Right forelimb (tissue), 1 donor: ENCODE measurements around the gene ANKRD11.
A peak's percentile ranks its signal among the peaks of the same experiment; 100 is the strongest.
"Not testable (repeated sequence)": the region's sequence is repeated elsewhere in the genome, so short reads cannot be mapped to it uniquely, and the experiment has no call there.

Source experiments
- DNase-seq: peaks from one replicate; pipeline ENCODE4 v3.0.0-alpha.2; 2018

The ANKRD11 gene

GRCh38 chr16:89248196-89248982 is 242.0 kb downstream of the ANKRD11 start:
- DNase-seq = no peak

DNA sequence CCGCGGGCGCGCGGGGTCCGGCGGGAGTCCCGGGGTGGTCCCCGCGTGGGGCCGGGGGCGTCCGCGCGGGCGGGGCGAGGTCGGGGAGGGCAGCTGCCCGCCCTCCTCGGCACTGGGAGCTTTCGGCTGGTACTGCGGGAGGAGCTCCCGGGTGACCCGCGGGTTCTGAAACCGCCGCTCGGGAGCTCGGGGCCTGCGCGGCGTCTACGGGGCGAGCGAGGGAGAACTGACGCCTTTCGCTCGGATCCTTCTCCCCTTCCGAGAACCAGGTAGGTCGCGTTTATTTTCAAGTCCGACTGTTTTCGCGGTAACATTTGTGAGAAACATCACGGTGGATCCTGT is 242.7 kb downstream of the ANKRD11 start:
- not testable (repeated sequence) for DNase-seq

DNA sequence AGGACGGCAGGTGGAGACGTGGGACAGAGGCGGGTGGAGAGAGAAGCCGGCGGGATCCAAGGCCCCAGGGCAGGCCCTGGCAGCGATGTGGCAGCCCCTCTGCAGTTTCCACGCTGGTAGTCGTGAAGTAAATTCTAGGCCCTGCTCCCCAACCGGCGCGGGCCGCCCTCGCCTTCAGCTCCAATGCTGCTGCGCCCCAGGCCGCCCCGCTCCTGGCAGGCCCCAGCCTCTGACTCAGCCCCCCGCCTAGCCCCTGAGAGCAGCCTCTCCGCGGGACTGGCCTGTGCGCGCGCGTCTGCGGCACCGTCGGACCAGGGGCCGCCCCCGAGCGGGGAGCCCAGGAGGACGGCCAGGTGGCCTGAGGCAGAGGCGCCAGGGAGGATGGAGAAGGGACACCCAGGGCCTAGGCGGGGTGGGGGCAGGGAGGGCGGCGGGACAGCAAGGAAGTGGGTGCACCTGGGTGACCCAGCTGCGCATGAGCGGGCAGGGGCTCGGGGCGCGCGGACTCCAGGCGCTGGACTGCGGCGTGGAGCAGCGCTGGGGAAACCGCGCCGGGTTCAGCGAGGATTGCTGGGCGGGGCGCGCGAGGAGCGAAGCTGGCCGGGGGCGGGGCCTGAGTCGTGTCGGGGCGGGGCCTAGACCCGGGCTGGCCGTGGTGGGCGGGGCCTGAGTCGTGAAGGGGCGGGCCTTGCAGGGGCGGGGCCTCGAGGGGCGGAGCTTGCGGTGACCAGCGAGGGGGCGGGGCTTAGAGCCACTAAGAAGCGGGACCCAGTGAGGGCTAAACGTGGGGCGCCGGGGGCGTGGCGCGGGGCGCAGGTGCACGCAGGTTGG is 243.2 kb downstream of the ANKRD11 start:
- DNase-seq = peak; percentile 90

DNA sequence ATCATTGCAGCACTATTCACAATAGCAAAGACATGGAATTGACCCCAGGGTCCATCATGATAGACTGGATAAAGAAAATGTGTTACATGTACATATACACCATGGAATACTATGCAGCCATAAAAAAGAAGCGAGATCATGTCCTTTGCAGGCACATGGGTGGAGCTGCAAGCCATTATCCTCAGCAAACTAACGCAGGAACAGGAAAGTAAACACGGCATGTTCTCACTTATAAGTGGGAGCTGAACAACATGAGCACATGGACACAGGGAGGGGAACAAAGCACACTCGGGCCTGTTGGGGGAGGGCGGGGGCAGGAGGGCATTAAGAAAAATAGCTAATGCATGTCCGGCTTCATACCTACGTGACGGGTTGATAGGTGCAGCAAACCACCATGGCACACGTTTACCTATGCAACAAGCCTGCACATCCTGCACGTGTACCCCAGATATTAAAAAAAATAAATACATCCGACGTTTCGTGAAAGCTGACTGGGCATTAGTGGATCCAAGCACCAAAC is 243.9 kb downstream of the ANKRD11 start:
- DNase-seq = no peak

DNA sequence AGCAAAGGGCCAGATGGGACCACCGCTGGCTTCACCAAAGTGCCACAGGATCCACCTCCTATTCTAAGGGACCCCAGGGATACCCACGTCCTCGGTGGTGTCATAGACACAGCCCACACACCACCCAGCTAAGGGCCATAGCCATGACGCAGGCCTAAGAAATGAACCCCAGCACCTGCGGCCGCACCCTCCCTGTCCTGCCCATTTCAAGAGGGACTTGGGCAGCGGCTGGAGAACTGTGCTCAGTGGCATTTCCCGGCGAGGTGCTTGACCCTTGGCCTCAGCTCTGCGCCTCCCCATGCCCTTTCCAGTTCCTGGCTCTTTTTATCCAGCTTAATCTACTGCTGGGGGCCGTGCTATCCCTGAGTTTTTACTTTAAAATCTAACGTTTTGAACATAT is 245.6 kb downstream of the ANKRD11 start:
- DNase-seq = no peak

- DNase-seq = not testable (repeated sequence)
These were observed 246.1 kb downstream of the ANKRD11 start for GRCh38 chr16:89244264-89244663.

GRCh38 chr16:89243664-89244063 is 246.7 kb downstream of the ANKRD11 start:
- DNase-seq = no peak

DNA sequence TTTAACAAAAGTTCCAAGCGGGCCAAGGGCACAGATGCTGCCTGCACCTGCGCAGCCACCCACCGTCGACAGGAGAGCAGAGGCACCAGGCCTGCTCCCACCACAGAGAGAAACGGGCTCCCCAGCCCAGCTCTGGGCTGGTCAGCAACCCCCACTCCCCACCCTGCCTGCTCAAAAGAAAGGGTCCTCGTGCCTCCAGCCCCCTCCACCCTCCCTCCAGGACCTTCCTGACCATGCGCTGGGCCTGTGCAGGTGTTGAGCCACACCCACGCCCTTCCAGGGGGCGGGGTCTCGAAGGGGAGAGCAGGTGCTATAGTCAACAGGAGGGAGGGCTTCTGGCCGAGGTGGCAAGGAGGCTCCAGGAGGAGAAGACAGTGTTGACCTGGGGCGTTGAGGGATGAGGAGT is 247.6 kb downstream of the ANKRD11 start:
- no peak for DNase-seq

GRCh38 chr16:89241187-89242007 is 249.0 kb downstream of the ANKRD11 start:
- peak; percentile 83 for DNase-seq

GRCh38 chr16:89237733-89238132 is 252.6 kb downstream of the ANKRD11 start:
- no peak for DNase-seq

DNA sequence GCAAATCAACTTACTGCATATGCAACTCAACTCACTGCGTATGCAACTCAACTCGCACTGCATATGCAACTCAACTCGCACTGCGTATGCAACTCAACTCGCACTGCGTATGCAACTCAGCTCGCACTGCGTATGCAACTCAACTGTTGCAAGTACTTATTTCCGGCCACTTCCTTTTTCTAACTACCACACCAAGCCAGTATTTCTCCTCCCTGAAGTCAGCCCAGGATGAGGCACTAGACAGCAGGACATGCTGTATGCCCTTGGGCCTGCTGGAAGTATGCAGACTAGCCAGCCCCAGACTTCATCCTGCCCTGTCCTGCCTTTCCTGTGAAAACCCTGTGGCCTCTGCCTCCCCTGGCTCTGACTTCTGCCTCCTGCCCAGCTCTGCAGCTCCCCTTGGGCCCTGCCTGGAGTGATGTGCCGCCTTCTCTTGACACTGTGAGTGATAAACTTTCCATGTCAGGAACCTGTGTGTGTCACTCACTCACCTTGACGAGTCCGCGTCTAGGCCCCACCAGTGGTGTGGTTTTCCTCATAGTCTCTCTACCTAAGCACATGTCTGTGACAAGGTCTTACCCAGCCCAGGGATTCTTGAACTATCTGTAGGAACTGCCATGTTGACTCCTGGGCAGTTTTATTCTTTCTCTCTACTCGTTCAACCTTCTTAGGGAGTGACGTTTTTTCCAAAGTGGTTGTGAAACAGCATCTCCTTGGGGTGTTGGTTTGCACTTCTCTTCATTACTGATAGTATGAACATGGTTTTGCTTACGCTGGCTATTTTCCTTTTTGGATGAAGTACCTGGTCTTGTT is 256.5 kb downstream of the ANKRD11 start:
- DNase-seq = no peak

DNA sequence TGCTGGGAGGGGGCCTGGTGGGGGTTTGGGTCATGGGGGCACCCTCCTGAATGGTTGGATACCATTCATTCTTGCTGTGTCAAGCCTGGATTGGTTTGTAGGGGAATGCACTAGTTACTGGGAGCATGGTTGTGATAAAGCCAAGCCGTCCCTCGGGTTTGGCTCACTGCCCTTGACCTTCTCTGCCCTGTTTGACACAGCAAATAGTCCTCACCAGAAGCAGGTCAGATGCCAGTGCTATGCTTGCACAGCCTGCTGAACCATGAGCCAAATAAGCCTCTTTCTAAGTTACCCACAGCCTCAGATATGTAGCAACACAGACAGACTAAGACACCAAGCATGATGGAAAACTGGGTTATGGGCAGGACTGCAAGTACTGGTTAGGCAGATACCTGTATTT is 258.3 kb downstream of the ANKRD11 start:
- DNase-seq = no peak

GRCh38 chr16:89230255-89230654 is 260.1 kb downstream of the ANKRD11 start:
- DNase-seq = peak; percentile 71

- DNase-seq = no peak
These were observed 265.7 kb downstream of the ANKRD11 start for GRCh38 chr16:89224665-89225064.

DNA sequence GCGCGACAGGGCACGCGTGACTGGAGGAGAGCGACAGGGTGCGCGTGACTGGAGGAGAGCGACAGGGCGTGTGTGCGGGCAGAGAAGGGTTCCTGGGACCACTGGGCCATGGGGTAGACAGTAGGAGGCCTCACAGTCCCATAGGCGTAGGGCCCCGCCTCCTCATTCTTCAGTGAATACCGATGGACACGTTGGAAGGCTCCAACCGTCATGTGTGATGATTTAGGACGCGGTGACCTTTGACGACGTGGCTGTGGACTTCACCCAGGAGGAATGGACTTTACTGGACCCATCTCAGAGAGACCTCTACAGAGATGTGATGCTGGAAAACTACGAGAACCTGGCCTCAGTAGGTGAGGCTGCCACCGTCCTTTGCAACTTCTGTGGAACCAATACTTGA is 267.4 kb downstream of the ANKRD11 start:
- no peak for DNase-seq

DNA sequence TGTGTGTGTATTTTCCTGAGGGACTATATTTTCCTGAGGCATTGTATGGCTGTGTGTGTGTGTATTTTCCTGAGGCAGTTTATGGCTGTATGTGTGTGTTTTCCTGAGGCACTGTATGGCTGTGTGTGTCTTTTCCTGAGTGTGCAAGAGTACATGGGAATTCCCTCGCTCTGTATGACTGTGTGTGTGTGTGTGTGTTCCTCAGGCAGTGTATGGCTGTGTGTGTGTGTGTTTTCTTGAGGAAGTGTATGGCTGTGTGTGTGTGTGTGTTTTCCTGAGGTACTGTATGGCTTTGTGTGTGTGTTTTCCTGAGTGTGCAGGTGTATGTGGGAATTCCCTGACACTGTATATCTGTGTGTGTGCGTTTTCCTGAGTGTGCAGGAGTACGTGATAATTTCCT is 268.8 kb downstream of the ANKRD11 start:
- DNase-seq = no peak

- no peak for DNase-seq
These were observed 271.0 kb downstream of the ANKRD11 start for GRCh38 chr16:89219365-89219764.
